A673 (cell line): ENCODE data around the gene ERG. TPM values are rescaled to one million over a fixed set of nuclear protein-coding genes. Genes with fewer than 3 reads are reported as not detected.

Source experiments
- BruUV-seq: library from RNA; stranded (reverse); fragments of 400-500 nt; replicated peaks from 2 replicates; lab custom pipeline; 2021; lab: Mats Ljungman, UMichigan
- CTCF ChIA-PET: fragments of 300-600 bp; sonication (Branson Sonifier 250); formaldehyde crosslinking; loops from one replicate; lab custom pipeline; 2022; ENCODE audit warnings: antibody characterized with exemption; lab: Charles Lee
- POLR2A ChIA-PET: fragments of 300-600 bp; sonication (Branson Sonifier 250); formaldehyde crosslinking; loops from one replicate; lab custom pipeline; 2022; ENCODE audit warnings: antibody characterized with exemption; ENCODE audit not compliant: low non-redundant PET; lab: Charles Lee
- DNase-seq: peaks from one replicate; pipeline ENCODE4 v3.0.0-alpha.2; 2015; ENCODE audit warnings: low spot score
- H3K27ac ChIP-seq: fragments of 200-600 bp; sonication (generic); 2 replicates; pipeline ENCODE4 v1.5.1; 2016; ENCODE audit warnings: mixed run types, low read depth, mild to moderate bottlenecking, mixed read lengths, antibody characterized with exemption, low read length; ENCODE audit not compliant: poor library complexity, severe bottlenecking
- H3K27me3 ChIP-seq: fragments of 200-600 bp; sonication (generic); replicated peaks from 2 replicates; pipeline ENCODE4 v1.6.1; 2017; ENCODE audit warnings: mixed run types, low read depth, mild to moderate bottlenecking, mixed read lengths, antibody characterized with exemption, low read length; ENCODE audit not compliant: insufficient read depth, poor library complexity
- H3K36me3 ChIP-seq: fragments of 200-600 bp; sonication (generic); 2 replicates; pipeline ENCODE4 v1.6.1; 2016; ENCODE audit warnings: mixed run types, mild to moderate bottlenecking, mixed read lengths, antibody characterized with exemption, low read length; ENCODE audit not compliant: insufficient read depth, poor library complexity, severe bottlenecking
- H3K4me1 ChIP-seq: fragments of 200-600 bp; sonication (generic); 2 replicates; pipeline ENCODE4 v1.6.1; 2017; ENCODE audit warnings: mixed run types, mild to moderate bottlenecking, mixed read lengths, antibody characterized with exemption, low read length; ENCODE audit not compliant: insufficient read depth, poor library complexity, severe bottlenecking
- H3K4me3 ChIP-seq: fragments of 200-600 bp; sonication (generic); 2 replicates; pipeline ENCODE4 v1.5.1; 2016; ENCODE audit warnings: low read depth, mixed run types, mild to moderate bottlenecking, mixed read lengths, low read length; ENCODE audit not compliant: poor library complexity, severe bottlenecking
- H3K9me3 ChIP-seq: fragments of 200-600 bp; sonication (generic); 2 replicates; pipeline ENCODE4 v1.6.1; 2016; ENCODE audit warnings: mixed run types, low read depth, mild to moderate bottlenecking, mixed read lengths, antibody characterized with exemption, low read length; ENCODE audit not compliant: poor library complexity, severe bottlenecking
- EZH2 ChIP-seq: fragments of 200-600 bp; sonication (generic); IDR thresholded peaks from 2 replicates; pipeline ENCODE4 v1.6.1; 2017; ENCODE audit warnings: borderline replicate concordance, low read depth, mild to moderate bottlenecking, mixed read lengths, antibody characterized with exemption, low read length; ENCODE audit not compliant: poor library complexity, severe bottlenecking
- intact Hi-C: fragments of 100-400 bp; cut with micrococcal nuclease; formaldehyde crosslinking; loops from one replicate; pipeline ENCODE4 v1.10.0; 2022; ENCODE audit not compliant: unreplicated experiment
- total RNA-seq: library from RNA; stranded (reverse); gene quantifications from 2 replicates; pipeline ENCODE4 v1.2.3, GENCODE V29; 2021
- TF ChIP-seq, protein P1 (sequence below): fragments of 300-800, 200-600 bp; sonication (generic); conservative IDR thresholded peaks from 2 replicates; pipeline ENCODE4 v1.5.1; 2017; ENCODE audit warnings: low read depth, mild to moderate bottlenecking, antibody characterized with exemption, low read length, moderate library complexity, mixed read lengths

ERG gene
- total RNA-seq, 1 experiment from 2014 or later, result not detected

DNA sequence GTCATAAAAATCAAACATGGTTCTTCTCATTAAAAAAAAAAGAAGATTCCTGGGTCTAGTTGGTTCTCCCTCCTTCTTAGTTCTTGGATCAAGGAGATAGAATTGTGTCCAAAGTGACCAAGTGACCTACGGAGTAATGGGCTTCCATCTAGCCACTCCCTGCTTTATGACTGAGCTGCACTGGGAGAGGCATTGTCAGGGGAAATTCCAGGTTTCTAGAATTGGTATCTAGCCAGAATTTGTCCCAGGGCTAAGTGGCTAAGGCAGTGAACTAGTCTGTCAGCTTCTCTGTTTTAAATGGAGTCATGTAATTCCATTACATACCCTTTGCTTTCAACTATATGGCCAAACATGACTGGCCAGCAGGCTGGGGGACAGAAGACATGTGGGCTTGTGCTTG is 40.1 kb upstream of the ERG start:
- CTCF ChIA-PET, result no interaction called here
- no TSS peak for BruUV-seq
- H3K36me3 ChIP-seq, result no peaks in the 10 kb centered on the region
- H3K4me1 ChIP-seq, result no peaks in the 10 kb centered on the region
- TF ChIP-seq, protein P1, sequence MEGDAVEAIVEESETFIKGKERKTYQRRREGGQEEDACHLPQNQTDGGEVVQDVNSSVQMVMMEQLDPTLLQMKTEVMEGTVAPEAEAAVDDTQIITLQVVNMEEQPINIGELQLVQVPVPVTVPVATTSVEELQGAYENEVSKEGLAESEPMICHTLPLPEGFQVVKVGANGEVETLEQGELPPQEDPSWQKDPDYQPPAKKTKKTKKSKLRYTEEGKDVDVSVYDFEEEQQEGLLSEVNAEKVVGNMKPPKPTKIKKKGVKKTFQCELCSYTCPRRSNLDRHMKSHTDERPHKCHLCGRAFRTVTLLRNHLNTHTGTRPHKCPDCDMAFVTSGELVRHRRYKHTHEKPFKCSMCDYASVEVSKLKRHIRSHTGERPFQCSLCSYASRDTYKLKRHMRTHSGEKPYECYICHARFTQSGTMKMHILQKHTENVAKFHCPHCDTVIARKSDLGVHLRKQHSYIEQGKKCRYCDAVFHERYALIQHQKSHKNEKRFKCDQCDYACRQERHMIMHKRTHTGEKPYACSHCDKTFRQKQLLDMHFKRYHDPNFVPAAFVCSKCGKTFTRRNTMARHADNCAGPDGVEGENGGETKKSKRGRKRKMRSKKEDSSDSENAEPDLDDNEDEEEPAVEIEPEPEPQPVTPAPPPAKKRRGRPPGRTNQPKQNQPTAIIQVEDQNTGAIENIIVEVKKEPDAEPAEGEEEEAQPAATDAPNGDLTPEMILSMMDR, result no peak
- no peak for TF ChIP-seq EZH2
- no peak for DNase-seq
- POLR2A ChIA-PET, result no interaction called here
- no peak overlapping the region for H3K27ac ChIP-seq
- intact Hi-C loops, result no loop called here
- peaks cover 7% of the 10 kb centered on the region for H3K27me3 ChIP-seq
- no peaks in the 10 kb centered on the region for H3K9me3 ChIP-seq
- no peak overlapping the region for H3K4me3 ChIP-seq

DNA sequence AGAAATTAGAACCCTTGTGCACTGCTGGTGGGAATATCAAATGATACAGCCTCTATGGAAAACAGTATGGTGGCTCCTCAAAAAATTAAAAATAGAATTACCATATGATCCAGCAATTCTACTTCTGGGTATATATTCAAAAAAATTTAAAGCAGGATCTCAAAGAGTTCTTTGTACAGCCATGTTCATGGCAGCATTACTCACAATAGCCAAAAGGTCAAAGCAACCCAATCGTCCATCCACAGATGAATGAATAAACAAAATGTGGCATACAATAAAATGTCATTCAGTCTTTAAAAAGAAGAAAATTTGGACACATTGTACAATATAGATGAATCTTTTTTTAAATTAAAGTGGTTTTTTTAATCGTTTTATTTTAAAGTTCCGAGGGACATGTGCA is 36.3 kb upstream of the ERG start:
- Histone ChIP-seq H3K9me3 (no peaks in the 10 kb centered on the region), H3K4me3 (no peak overlapping the region), H3K27ac (no peak overlapping the region), H3K4me1 (no peaks in the 10 kb centered on the region), H3K36me3 (no peaks in the 10 kb centered on the region), H3K27me3 (peaks cover 9% of the 10 kb centered on the region)
- intact Hi-C loops, result no loop called here
- ChIA-PET CTCF (no interaction called here), POLR2A (no interaction called here)
- DNase-seq, result no peak
- TF ChIP-seq, protein P1, result no peak
- TF ChIP-seq EZH2, result no peak
- no TSS peak for BruUV-seq

DNA sequence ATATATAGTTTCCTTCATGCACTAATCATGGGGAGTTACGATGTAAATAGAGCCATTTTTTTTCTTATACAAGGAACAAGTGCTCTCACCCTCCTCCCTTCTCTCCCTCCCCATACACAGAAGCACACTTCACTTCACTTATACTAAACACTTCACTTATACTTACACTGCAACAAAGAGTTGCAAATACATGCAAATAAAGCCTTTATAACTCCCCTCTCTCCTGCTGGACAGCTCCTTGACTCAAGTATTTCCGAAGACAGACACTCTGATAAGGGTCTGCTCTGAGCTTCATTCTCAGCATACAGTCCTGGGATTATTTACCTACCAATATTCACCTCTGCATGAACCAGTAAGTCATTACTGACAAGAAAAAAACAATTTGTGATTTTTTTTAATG is 35.6 kb upstream of the ERG start:
- Histone ChIP-seq H3K9me3 (no peaks in the 10 kb centered on the region), H3K27me3 (peaks cover 4% of the 10 kb centered on the region), H3K36me3 (no peaks in the 10 kb centered on the region), H3K4me1 (no peaks in the 10 kb centered on the region), H3K4me3 (no peak overlapping the region), H3K27ac (no peak overlapping the region)
- ChIA-PET CTCF (no interaction called here), POLR2A (no interaction called here)
- intact Hi-C loops, result no loop called here
- TF ChIP-seq, protein P1, result no peak
- TF ChIP-seq EZH2, result no peak
- no peak for DNase-seq
- BruUV-seq, result no TSS peak
